ENCODE measurements around the gene LRRTM4.

Gene LRRTM4

DNA sequence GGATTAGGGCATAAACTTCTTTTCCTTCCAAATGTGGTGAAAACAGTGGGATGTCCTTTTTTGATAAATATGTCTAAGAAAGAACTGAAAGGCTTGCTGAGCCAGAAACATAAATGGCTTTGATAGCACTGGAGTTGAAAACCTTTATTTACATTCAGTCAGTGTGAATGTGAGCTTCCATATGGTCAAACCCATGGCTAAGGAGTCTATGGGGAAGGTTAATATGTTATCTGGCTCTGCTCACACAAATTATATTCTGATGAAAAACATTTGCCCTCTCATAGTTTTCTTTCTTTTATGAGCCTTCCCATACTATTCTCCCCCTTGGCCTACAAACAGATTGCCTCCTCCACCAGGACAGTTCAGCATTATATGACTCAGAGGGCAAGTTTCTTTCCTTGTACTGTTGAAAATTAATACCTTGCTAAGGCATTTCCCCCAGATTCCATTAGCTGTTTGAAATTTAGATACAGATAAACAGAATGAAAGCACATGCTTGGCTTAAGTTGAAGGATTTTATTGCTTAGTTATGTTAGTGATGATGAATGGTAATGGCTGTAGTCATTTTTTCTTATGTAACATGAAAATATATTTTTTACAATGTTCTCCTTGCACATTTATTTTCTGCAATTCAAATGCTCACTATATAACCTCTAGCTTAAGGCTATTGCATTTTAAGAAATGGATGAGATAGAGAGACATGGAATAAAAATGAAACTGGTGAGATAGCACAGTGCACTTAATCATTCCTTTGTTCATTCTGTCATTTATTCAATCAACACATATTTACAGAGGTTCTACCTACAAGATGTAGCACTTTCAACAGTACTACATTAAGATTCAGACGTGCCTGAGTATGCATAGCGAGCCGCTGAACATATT, 544.1 kb downstream of the LRRTM4 start:
- DNase-seq: no peak

DNA sequence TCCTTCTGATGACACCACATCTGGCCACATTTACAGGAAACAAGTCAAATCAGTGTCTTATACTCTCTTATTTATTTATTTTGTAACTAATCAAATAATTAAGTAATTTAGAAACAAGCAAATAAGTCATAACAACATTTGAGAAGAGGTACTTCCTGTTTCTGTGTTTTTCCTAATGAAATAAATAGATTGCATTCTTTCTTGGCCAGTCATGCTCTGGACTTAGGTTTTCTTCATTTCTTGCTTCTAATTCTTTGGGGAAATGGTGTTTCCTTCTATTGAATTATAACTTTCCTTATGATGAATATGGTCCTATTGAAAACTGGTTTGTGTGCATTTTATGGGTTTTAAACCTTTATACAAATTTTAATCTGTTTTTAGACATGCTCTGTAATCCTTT, 546.4 kb downstream of the LRRTM4 start:
- no peak for DNase-seq

DNA sequence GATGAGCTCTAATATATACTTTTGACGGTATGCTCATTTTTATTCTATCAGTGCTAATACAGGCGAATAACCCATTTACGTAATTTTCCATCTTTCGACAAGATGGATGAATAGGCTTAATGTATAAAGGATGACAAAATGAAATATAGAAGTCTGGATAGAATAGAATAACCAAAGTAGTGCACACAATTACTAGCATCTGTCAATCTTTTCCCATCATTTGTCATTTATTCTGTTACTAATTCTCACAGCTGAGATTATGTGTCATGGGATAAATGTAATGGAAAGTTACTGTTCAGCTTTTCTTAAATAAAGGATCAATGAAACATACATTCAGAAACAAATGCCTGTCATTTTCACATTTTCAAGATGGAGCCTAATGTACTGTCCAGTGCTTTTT, 548.6 kb downstream of the LRRTM4 start:
- no peak for DNase-seq

DNA sequence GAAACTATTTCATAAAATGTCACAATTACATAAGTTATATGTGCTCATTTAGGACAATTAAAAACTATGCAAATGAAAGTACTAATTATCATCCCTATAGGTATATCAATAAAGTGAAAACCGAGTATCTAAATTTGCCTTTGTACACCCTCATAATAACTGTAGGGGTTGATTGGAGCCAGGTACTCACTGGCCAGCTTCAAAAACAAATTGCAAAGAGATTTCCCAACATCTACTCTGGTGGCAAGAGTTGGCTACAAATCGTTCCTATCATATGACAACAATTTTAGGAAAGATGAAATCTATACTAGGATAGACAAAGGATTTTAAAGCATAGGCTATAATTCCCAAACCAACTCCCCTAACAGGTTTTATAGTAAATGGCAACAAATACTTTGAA, 556.4 kb downstream of the LRRTM4 start:
- no peak for DNase-seq

DNA sequence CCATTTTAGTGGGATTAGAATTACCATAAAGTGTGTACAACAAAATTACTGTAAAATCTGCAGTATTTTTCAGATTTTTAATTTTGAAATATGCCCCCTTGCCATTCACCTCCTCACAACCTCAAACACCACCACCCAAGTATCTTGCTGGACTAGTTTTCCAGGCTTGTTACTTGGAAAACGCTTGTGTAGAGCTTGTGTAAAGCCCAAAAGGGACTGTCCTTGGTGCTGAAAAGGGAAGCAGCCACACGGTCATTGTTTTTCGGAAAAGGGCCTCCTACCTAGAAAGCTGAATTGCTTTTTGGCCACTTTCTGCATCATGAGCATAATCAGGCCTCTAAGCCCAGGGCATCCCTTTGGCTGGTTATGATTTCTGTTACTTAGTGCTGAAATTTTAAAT, 563.4 kb downstream of the LRRTM4 start:
- DNase-seq: no peak

DNA sequence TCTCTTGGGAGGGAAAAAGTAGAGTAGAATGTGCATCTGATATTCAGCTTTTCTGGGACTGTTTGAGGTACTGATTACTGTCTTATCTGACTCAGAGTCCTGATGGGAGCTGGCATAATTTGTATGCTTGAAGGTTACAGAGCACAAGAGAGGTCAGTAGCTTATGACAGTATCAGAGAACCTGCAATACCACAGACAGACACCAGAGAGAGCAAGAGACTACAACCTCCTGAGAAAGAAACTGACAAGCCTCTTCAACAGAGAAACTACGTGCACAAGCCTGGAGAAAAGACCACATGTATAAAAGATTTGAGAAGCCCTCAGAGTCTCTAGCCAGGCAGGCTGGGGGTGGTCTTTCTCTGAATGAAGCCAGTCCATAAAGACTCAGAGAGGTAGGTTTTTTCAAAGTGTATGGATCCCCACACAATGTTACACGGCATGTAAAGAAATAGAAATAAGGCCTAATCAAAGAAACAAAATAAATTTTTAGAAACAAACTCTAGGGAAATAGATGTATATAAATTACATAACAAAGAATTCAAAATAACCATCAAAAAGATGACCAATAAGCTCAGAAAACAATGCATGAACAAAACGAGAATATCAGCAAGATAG, 568.3 kb downstream of the LRRTM4 start:
- DNase-seq: no peak

DNA sequence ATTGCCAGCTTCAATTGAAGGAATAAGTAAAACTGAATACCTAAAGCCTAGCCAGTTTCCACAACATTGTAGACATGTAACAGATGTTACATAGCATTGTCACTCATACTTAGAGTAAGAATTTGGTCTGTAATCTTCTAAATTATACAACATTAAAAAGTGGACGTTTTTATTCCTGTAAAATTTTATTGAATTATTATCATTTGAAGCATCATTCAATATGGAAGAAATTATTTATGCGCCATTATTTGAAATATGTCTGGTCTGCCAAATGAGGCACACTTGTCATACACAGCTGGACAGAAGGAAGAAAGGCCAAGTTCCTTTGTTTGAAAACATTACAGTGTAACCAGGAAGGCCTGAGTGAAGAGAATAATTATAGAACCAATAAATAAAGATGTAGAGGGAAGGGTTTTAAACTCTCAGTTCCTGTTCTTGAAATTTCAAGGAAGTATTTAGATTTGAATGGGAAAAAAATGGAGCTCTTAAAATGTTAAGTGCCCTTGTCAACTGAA, 575.5 kb downstream of the LRRTM4 start:
- DNase-seq: no peak

DNA sequence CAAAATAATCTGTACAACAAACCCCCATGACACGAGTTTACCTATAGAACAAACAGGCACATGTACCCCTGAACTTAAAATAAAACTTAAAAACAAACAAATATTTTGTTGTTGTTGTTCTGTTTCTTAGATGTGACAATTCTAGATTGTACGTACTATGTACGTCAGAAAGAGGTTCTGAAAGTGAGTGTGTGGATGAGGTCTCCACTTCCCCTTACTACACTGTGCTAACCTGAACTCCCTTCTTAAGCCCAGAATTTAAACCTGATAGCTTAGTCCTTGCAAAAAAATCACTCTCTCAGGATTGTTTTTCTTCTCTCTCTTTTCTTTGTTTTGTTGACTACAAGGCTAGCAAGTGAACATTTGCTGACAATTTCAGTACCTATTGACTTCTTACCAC, 581.6 kb downstream of the LRRTM4 start:
- DNase-seq: no peak

DNA sequence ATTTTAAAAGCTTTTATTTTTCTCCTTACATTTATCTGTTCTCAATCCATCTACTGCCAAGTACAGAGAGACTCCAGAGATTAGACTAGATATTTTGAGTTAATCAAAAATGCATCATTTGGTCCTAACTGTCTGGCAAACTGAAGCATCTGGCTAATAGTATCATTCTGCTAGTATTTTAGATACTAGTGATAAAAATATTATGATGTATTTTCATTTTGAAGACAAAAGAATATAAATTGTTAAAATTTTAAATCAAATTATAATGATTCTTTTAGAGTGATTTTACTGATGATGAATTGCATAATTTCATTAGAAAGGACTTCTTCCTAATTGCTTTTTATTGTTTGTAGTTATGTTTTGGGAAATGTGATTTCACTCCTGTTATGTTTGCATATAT, 584.0 kb downstream of the LRRTM4 start:
- DNase-seq: no peak

DNA sequence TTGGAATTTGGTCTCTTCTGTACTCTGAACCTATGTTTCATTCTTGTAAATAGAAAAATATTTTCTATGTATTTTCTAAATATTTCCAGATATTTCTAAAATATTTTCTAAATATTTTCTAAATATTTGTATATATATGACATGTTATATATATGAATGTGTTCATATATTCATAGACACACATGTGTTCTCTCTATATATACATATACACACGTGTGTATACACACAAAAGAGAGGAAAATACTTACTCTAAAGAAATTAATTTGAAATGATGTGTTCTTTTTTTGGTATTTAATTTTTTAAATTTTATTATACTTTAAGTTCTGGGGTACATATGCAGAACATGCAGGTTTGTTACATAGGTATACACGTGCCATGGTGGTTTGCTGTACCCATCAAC, 589.6 kb downstream of the LRRTM4 start:
- DNase-seq: no peak

DNA sequence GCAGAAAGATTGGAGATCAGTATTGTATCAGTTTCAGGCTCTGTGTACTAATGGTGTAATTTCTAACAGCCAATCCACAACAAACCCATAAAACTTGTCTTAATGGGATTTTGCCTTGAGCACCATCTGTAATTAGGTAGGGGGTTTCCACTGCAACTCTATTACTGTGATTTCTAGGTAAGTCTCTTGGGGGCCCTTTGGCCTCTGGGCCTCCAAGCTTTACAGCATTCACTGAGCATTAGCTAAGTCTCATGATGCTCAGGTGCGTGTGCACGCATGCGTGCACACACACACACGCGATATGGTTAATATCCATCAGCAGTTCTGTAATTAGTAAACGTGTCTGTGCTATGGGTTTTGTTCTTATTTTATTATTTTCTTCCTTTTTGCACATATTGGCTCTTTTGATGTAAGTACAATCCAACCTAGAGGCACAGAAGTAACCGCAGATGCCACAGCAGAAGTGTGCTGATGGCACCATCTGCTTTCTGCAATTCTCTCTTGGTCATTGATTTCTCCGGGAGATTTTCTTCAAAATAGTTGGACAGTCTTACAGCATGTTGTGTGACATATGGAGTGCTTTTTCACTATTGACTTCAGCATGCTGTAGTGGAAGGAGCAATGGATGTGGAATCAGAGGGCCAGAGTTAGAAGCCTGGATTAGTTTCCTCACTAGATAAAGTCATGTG, 592.0 kb downstream of the LRRTM4 start:
- no peak for DNase-seq

DNA sequence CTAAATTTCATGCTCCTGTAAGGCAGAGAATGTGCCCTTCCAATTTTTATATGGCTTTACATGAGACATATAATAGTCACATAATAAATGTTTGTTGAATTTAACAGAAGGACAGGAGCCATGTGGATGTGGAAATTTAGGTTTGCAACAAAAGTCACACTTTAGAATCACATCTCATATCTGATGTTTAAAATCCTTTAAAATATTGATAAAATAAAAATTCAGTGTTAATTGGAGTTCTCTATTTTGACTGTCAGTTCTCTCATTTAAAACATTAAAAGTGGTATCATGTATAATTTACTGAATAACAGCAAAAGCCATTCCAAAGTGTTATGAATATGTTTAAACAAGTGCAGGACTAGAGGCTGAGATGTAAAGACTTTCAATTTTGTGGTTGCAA, 594.1 kb downstream of the LRRTM4 start:
- DNase-seq: no peak

DNA sequence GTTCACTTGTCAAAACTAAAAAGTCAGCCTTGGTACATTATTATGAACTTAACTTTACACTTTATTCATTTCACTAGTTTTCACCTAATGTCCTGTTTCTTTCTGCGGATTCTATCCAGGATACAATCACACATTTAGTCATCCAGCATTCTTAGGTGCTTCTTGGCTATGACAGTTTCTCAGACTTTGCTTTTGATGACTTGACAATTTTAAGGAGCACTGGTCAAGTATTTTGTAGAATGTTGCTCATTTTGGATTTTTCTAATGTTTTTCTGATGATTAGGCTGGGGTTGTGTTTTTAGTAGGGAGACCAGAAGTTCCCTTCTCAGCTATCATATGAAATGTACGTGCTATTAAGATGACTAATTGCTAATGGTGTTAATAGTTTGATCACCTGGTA, 601.2 kb downstream of the LRRTM4 start:
- DNase-seq: no peak

DNA sequence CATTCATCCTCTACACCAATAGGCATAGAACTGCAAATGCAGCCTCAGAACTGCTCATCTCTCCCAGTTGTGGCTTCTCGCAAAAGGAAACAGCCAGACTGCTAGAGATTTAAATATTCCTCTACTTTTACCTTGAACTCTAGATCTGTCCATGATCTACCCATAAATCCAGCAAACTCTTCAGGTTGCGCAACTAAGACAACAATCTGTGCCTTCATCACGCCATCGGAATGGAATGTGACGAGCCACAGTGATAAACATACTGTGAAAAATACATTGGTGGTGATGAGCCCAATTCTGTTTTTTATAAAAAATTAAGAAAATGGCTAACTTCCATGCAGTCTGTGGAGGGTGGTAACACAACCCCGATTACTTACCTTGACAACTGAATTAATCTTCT, 626.7 kb downstream of the LRRTM4 start:
- no peak for DNase-seq

DNA sequence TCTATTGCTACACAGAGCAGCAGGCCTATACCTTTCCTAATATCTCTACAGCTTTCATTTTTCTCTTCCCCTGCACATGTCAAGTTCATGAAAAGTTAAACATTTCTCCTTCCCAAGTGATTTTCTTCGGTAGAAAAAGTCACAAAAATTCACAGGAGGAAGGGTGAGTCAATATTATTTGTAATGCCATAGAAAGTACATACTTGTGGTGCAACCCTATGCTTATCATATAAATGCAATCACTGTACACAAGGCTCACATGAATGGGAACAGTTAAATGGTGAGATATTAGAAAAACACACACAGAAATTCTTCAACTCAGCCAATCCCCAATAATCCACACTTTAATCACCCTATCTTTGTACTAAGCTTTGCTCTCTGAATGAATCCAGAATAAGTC, 651.6 kb downstream of the LRRTM4 start:
- DNase-seq: no peak

DNA sequence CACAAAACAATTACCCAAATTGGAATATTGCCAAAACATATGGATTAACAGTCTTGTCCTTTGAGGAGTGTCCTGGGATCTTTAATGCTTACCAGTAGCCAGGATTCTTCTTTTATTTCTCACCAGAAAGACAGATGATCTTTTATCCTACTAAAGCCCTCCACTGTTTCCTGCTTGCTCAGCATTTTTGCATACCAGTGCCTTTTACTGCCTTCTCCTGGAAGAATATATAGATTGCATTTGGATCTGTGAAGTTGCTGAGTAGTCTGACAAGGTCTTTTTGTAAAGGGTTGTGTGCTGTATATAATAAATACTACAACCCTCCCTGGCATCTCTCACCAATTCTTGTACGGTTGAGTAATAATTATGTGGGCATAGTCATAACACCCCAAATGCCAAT, 652.2 kb downstream of the LRRTM4 start:
- no peak for DNase-seq

DNA sequence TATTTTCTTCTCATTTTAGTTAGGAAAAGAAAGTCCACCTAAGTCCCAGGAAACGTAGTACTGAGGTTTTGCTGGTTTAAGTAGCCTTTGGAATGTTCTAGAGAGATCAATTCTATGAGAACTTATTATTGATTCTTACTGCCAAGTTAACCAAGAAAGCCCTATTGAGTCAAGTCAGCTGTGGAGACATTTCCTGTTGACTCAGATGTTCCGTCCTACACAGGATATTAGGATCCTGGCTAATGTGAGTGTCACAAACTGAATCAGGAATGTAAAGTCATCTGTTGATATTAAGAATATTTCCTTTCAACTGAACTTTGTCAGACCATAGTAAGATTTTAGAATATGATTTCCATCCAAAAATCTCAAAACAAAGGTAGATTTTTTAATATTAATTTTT, 654.3 kb downstream of the LRRTM4 start:
- DNase-seq: no peak

DNA sequence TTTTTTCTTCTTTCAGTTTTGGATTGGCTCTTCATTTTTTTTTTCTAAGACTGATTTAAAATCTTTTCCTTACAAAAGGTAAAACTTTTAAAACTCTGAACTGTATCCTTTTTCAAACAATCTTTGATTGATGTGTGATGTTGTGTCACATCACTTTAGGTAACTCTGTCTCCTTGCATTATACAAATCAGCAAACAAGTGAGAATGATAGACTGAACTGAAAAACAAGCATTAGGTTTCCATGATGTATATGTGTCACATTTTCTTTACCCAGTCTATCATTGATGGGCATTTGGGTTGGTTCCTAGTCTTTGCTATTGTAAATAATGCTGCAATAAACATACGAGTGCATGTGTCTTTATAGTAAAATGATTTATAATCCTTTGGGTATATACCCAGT, 655.7 kb downstream of the LRRTM4 start:
- no peak for DNase-seq

DNA sequence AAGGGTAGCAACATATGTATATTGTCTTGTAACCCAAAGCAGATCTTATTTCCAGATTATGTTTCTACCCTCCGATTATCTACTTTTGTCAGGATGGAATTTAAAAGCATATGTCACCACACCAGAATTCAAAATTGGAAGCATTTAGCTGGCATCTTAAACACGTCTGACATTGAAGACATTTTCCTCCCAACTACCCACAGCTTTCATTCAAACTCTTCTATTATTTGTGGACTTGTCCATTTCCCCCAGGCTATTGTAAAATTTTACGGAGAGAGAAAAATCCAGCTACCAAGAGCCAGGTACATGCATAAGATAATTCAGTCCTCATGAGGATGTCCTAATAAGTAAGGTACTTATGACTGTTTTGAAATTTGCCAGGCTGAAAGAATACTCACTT, 659.3 kb downstream of the LRRTM4 start:
- DNase-seq: no peak

DNA sequence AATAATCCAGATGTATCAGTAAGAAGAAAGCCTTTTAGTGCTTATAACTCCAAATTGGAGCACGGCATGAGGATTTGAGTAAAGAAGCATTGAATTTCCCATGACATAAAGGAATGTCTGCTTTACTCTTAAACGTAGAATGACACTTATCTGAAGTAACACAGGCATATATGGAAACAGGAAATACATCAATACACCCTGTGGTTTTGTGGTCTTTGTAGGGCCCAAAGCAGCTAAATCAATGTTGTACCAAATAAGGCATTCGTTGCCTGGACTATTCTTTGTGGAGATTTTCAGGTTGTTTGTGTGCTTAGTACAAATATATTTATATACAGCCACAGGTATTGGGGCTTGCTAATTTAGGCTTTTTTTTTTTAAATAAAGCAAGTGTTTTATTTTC, 660.5 kb downstream of the LRRTM4 start:
- no peak for DNase-seq

DNA sequence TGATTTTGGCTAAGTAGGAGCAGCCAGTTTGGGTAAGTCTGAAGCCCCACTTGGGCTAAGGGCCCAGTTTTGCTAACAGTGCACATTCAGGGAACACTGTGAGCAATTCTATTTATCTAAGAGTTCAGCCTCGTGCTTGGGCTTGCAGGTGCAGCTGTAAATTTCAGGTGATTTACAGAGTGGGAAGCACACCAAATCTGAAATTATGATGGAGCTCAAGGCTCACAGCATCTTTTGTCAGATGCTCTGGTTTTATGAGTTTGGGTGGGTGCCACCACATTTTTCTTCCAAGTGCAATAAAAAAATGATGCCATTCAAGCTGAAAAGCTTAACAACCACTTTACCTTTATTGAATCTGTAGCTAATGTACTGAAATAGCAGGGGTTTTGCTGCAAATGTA, 671.2 kb downstream of the LRRTM4 start:
- DNase-seq: no peak

DNA sequence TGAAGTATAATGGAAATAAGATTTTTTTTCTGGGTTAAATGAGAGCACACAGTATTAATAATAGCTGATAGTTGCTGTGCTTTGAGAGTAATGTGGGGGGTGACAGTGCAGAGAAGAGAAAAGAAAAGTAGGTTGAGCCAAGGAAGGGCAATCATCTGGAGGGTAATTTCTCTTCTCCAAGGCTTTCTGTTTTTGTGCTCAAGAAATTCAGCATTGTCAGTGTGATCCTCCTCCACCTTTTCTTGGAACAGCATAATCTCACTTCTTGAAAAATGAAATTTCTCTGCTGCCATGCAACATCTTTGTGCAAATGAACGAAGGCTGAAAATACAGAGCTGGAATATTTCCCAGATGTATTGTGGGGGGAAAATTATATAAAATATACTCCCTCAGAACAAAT, 673.1 kb downstream of the LRRTM4 start:
- no peak for DNase-seq

DNA sequence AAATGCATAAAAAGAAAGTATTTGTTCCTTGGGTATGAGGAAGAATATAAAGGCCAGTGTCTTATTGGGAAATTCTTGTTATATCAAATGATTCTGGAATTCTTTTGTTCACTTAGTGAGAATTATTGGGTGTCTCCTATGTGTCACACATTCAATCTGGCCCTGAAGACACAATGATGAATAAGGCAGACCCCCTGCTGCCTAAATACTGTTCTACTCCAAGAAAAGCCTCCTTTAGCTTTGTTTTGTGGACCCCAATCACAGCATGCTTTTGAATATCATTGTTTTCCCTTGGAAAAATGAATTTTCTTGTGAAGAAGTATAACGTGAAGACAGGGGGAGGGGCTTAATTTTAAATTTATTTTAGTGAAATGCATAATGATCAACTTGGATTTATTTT, 682.4 kb downstream of the LRRTM4 start:
- no peak for DNase-seq

All from CD4-positive, alpha-beta T cell treated with Interleukin-17A for 4 hours (primary cell).